Measurements from ENCODE around the gene ENTPD2.

GRCh38 chr9:137096785-137097546 lies 43.1 kb upstream of the ENTPD2 start:
- TF ChIP-seq CTCF (conservative IDR thresholded peaks at IDR 0.05; ENCODE audit: low read depth, low read length): no peak
- TF ChIP-seq RFX5 (IDR thresholded peaks at IDR 0.05; ENCODE audit: low read depth, low read length): no peak

Data from IMR-90 (cell line).